HG03457 (cell line): Measurements from ENCODE around the gene EFCAB5.
"Not testable (repeated sequence)": the region's sequence is repeated elsewhere in the genome, so short reads cannot be mapped to it uniquely, and the experiment has no call there.

Experiments
- ATAC-seq: cut with Tn5 transposase; IDR thresholded peaks from one replicate; pipeline ENCODE4 v1.9.1; 2021; ENCODE audit warnings: moderate number of reproducible peaks; ENCODE audit not compliant: unreplicated experiment

The EFCAB5 gene

DNA sequence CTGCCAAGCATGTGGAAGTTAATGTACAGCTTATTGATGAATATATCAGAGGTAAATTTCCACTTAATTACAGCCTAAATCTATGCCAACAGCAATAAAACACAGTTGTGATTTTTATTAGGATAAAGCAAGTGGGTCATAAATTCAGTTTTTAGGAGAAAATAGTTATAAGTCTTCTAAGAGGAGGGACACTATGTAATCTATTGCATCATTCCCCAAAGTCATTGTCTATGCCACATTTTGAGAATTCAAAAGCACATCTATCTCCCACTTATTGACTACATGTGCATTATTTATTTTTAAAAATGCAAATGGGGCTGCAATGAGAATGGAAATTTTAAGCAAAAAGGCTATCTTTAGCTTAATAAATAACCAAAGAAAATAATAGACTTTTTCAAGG lies 151.5 kb downstream of the EFCAB5 start:
- no peak for ATAC-seq

DNA sequence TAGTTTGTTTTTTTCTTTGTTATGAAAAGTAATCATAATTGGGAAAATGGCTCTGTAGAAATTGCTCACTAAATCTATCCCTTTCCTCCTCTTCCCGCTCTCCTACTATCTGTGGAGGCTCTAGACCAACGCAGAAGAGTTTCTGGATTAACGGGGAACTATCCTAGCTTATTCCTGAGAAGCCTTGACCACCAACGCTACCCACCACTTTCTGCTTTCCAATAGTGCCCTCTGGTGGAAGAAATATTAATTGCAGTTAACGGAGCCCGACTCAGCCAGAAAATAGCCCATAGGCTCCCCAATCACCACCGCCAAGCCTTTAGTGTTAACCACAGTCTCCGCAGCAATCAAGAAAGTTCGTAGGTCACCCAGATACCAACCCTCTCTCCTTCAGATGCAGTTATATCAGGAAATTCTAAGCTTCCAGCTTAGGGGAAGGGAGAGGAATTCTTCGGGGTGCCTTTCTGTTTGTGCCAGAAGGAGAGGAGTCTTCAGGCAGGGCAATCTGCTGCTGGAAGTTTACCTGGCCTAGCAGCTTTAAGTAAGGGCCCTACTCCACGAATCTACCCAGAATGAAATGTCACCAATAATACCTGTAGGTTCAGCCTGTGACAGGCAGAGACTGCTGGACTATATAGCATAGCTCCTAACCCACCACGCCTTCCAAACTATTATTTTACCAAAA lies 152.2 kb downstream of the EFCAB5 start:
- ATAC-seq: no peak

DNA sequence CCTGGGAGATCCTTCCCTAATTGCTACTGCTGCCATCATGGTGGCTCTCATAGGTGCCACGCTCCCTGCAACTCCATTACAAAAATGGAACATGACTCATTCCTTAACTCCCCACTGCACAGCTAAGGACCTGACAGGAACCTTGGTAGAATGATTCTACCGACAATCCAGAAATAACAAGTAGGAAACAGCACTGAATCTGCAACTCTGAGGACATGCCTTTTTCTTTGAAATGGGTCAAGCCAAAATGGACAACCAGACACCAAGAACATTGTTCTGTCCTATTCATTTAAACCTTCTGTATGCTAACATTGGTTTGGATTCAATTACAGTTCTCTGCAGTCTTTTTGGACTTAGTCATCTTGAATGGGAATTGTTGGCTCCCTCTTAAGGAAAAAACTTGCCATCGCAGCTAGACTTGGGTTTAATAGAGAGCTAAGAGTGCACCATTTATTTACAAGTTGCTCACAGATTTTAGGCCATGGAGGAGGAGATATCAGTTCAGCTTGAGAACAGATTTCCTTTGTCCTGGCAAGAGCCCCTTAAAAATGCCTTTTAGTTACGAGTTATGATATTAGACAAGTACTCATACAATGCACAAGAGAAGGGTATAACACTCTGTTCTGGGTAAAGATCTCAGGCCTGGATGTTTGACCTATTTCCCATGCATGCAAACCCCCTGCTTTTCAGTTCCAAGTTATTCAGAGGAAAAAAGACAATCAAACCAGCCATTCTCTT lies 154.2 kb downstream of the EFCAB5 start:
- ATAC-seq: no peak

DNA sequence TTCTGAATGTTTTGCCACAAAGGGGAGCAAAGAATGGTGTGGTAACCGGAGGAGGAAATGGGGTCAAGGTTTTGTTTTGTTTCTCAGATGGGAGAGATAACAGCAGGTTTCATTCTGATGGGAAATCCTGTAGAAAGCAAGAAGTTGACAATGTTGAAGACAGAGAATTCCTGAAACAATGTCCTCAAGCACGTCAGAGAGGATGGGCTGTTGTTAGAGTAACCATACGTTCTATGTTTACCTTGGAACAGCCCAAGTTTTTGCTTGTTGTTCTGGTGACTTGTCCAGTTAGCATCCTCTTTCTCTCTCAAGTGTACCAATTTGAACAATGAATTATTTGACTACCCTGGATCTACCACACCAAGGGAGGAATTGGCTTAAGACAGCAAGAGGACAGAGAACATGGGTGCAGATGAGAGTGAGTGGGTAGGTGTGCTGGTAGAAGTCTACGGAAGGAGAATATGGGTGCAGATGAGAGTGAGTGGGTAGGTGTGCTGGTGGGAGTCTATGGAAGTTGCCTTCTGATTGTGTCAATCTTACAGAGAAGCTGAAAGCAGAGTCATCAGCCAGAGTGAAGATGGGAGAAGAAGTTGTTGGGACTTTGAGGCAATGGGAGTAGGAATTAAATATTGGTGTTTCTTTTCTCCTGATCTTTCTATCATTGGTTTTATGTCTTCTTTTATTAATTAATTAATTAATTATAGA lies 160.4 kb downstream of the EFCAB5 start:
- ATAC-seq: no peak

DNA sequence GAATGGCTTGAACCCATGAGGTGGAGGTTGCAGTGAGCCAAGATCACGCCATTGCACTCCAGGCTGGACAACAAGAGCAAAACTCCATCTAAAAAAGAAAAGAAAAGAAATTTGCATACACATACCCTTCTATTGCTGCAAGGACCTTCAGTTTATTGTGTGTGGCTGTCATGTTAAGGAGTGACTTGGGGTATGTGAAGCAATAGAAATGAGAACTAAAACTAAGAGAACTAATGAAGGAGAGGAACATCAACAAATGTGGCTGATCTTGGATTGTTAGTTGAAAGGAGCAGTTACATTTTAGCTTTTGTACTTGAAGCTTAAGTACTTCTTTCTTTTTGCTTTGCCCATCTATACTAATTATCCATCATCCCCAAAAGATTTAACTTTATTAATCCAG lies 162.5 kb downstream of the EFCAB5 start:
- no peak for ATAC-seq

DNA sequence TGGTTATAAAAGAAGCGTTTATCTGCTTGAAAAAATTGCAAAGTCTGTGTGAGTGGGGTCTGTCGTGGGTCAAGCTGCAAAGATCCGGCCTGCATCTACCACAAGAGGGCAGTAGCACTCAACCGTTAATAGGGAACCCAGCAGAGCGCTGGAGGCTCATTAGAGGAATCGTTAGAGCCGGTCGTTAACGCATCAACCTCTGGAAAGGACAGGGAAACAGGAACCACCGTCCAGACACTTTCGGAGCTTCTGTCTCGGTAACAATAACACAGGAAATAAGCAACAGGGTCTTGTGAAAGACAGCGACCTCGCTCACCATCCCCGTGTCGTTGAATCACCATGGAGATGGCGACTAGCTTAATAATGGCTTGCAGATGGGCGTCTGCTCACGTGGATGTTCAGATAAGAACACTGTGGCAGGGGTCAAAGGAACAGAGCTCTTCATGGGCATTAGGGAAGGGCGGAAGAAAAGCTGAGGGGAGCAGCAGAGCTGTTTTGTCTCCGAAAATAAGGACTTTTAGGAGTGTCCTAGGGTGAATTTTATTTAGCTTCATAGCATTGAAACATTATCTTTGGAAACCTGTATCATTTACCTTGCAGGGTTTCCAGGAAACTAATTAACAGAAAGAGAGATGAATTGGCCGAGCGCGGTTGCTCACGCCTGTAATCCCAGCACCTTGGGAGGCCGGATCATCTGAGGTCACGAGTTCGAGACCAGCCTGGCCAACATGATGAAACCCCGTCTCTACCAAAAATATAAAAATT lies 163.3 kb downstream of the EFCAB5 start:
- no peak for ATAC-seq

DNA sequence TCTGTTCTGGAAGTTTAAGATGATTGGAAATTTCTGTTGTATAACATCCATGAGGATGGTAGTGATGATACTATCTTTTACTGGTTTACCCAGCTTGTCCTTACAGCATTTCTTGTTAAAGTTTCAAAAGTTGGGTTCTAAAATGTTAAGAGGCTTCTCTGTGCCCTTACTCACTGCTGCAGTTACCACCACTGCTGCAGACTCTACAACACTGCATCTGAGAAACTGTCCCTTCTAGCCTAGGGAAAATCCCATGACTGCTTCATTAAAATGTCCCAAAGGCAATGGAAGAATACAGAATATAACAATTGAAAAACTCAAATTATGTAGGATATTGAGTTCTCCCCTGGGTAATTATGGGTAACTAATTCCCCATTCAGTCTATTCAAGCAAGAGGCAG lies 171.4 kb downstream of the EFCAB5 start:
- ATAC-seq: no peak

DNA sequence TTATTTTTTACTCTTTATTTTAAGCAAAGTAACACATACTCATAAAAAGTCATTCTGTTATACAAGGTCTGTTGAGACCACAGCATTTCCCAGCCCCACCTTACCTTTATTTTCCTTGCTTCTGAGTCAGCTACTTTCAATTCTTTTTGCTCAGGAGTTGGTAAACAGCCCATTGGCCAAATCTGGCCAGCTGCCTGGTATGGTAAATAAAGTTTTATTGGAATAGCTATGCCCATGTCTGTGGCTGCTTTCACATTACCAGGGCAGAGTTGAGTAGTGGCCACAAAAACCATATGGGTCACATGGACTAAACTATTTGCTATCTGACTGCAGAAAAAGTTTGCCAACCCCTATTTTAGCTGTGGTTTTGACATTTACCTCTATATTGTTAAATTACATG lies 171.8 kb downstream of the EFCAB5 start:
- no peak for ATAC-seq

DNA sequence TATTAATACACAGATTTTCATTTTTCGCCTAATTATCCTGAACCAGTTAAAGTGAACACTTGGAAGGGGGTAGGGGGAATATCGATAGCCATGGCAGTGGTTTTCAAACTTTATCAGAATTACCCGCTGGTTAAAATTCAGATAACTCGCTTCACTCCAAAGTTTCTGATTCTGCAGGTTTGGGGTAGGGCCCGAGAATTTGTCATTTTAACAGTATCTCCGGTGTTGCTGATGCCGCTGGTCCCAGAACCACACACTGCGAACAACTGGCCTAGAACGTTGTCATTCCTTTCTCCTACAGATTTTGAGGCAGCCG lies 174.9 kb downstream of the EFCAB5 start:
- ATAC-seq: no peak

DNA sequence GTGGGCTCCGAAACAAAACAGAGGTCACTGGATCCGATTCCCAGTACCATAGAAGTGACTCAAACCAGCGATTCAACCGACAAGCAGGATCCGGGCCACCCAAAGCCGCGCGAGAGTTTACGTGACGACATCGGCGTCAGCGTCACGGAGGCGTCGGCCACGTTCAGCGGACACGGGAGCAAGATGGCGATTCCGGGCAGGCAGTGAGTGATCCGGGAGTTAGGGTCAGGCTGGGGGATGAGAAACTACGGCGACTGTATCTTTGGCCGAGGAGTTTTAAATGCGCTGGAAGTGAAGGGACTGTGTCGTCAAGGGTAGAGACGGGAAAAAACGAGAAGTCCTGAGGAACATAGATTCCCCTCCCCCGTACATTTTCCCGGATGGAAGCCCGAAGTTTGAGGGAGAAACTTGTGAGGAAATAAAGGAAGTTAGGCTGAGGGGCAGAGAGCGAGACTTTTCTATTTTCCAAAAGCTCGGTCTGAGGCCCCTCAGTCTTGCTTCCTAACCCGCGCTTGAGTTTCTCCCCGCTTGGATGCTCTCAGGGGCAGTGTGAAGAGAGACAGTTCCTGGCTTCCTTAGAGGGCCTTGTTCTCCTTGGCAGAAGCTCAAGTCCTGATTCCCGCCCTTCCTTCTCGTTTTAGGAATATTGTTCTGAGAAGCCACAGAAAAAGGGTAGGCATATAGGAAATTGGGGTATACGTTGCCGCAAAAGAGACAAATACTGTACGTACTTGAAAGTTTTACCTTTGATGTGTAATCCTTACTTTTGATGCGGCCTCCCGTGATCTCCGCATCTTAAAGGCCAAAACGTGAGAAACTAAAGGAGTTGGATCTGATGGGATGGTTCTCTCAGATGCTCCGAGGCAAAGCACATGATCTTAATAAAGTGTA lies 175.5 kb downstream of the EFCAB5 start, which contains the start of gene NSRP1:
Gene NSRP1 (plus strand): TSS at position 156 of the 891 bp plus-strand sequence. CDS start 28 bp downstream, at position 184.
- ATAC-seq: no peak

DNA sequence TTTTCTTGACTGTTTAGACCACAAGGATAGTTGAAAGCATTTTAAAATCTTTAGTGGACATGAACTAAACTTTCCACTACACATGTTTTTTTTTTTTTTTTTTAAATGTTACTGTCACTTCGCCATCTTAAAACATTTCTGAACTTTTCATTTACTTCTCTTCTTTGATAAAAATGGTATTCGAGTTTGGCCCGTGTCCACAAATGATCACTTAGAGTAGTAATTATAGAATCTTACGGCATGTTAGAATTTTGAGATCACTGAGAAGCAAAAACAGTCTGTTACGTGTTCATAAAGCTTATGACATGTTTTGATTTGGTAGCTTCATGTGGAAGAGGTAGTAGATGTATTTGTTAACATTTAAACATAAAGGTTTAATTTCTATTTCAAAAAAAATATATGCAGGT lies 176.2 kb downstream of the EFCAB5 start:
- no peak for ATAC-seq

DNA sequence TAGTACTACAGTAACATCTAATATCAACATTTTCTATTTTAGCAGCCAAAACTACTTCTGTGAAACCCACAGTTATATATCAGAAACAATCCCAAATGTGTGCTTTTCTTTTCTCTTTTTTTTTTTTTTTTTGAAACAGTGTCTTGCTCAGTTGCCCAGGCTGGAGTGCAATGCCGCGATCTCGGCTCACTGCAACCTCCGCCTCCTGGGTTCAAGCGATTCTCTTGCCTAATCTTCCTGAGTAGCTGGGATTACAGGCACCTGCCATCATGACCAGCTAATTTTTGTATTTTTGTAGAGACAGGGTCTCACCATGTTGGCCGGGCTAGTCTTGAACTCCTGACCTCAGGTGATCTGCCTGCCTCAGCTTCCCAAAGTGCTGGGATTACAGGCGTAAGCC lies 177.2 kb downstream of the EFCAB5 start:
- not testable (repeated sequence) for ATAC-seq

DNA sequence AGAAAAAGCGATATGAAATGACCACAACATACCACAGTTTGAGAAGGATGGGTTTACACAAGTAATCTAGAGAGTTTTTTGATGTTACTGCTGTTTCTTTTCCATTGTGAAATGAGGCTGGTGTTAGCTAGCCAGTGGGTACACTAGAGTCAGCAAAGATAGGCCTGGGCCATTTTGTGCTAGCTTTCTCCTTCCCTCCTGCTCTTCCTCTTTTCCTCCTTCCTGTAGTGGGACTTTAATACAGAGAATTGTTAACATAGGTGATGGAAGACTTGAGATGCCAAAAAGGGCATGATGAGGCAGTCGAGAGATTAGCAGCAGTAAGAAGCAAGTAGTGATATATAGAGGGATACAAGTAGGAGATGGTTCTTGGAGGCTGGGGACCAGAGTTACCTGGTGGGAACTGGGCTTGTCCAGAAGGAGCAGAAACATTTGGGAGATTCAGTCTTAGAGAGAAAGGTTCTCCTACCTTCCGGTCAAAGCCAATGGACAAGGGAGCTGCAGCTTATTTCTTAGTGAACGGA lies 182.9 kb downstream of the EFCAB5 start:
- no peak for ATAC-seq

DNA sequence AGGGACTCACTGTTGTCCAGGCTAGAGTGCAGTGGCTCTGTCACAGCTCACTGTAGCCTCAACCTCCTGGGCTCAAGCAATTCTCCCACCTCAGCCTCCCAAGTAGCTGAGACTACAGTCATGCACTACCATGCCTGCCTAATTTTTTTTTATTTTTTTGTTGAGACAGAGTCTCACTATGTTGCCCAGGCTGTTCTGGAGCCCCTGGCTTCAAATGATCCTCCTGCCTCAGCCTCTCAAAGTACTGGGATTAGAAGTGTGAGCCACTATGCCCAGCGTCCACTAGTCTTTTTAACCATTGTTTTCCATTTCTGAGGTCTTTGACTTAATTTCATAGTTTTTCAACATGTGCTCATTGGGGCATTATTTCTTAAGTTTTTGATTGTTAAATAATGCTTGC lies 188.7 kb downstream of the EFCAB5 start:
- ATAC-seq: no peak

DNA sequence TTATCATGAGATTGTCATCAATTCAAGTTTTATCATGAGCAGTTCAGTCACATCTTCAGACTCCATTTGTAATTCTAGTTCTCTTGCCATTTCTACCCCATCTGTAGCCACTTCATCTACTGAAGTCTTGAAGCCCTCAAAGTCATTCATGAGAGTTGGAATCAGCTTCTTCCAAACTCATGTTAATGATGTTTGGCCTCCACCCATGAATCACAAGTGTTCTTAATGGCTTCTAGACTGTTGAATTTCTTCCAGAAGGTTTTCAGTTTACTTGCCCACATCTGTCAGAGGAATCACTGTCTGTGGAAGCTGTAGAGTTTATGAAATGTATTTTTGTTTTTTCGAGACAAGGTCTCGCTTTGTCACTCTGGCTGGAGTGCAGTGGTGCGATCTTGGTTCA lies 191.2 kb downstream of the EFCAB5 start:
- no peak for ATAC-seq

DNA sequence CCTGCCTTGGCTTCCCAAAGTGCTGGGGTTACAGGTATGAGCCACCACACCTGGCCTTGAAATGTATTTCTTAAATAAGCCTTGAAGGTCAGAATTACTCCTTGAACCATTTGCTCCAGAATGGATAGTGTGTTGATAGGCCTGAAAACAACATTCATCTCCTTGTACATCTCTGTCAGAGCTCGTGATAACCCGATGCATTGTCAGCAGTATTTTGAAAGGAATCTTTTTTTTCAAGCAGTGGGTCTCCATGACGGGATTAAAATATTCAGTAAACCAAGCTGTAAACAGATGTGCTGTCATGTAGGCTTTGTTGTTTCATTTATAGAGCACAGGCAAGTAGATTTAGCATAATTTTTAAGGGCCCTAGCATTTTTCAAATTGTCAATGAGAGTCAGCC lies 191.8 kb downstream of the EFCAB5 start:
- ATAC-seq: no peak

DNA sequence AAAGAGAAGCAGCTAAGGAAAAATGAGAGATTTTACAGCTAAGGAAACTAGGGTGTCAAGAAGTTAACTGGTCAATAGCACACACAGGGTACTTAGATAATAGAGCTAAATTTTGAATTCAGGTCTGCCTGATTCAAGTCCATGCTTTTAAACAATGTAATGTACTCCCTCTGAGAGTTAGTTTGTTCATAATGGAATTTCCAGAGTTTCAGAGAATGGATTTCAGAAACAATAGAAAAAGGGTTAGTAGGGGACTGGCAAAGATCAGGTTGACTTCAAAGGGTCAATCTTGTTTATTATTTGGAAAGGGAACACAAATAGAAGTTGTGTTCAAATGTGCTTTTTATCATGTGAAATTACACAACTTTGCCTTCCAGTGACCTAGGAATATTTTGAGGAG lies 193.1 kb downstream of the EFCAB5 start:
- ATAC-seq: no peak

DNA sequence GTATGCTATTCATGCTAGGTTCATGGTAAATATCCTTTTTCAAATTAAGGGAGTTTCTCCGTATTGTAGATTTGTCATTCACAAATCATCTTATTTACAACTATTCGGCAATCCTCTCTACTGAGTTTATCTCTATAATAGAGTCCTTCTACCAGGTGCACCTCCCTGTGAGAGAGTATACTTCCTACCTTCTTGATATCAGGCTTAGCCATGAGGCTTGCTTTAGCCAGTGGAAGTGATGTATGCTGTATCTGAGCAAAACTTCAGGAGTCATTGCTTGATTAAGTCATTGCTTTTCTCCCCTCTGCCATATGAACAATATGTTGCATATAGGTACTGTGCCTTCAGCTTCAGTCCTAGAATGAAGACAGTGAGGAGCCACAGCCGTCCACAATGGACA lies 195.7 kb downstream of the EFCAB5 start:
- no peak for ATAC-seq

DNA sequence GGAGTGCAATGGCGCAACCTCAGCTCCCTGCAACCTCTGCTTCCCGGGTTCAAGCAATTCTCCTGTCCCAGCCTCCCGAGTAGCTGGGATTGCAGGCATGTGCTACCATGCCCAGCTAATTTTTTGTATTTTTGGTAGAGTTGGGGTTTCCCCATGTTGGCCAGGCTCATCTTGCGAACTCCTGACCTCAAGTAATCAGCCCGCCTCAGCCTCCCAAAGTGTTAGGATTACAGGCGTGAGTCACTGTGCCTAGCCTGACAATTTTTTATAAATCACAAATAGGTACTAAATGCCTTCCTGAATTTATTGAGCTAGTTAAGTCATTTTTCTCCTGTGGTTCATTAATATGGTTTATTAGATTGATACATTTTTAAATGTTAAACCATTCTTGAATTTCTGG lies 206.4 kb downstream of the EFCAB5 start:
- not testable (repeated sequence) for ATAC-seq

DNA sequence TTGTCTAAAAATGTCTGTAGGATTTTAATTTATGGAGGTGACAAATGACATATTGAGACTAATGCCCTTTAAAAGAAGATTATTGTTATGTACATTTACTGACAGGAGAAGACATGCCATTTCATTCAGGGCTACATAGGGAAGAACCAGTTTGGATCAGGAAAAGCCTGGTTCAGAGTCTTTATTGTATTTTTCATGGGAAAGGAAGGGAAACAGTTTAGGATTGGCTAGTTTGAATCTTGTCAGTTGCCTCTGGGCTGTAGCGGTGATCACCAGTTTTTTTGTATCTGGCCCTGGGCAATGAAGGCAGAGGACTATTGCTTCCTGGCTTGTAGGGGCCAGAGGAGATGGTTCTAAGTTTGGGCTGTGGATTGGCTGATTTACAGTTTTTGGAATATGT lies 206.9 kb downstream of the EFCAB5 start:
- ATAC-seq: no peak
